ENCODE results near the gene PRSS8. TPM values are rescaled to one million over a fixed set of nuclear protein-coding genes. Genes with fewer than 3 reads are reported as not detected.

PRSS8 gene
- not detected in 3 replicates for total RNA-seq
- long read RNA-seq: 0 reads

- DNase-seq (ENCODE audit: low spot score): no peak
- no peak for TF ChIP-seq CTCF (IDR thresholded peaks at IDR 0.05)
- Mint-ChIP-seq H3K36me3 (ENCODE audit: low read depth) (peaks cover 2% of the 10 kb centered on the region), H3K27me3 (ENCODE audit: low read depth) (no peaks in the 10 kb centered on the region), H3K4me1 (ENCODE audit: low read depth) (peaks cover 12% of the 10 kb centered on the region), H3K27ac (ENCODE audit: unreplicated experiment) (no peak within 1 kb of the TSS), H3K9me3 (ENCODE audit: low read depth) (no peaks in the 10 kb centered on the region), H3K4me3 (ENCODE audit: unreplicated experiment) (no peak within 1 kb of the TSS)
Observed at GRCh38 chr16:31135535-31136286, at the start of gene PRSS8. Gene PRSS8 (minus strand): TSS chr16:31135727. CDS start chr16:31135498, 229 bp downstream.

- H3K36me3 Mint-ChIP-seq (ENCODE audit: low read depth): peaks cover 70% of the 10 kb centered on the region
Observed at GRCh38 chr16:31184888-31185287, 49.4 kb upstream of the PRSS8 start.

GRCh38 chr16:31183432-31184428 is 48.2 kb upstream of the PRSS8 start:
- H3K4me3 Mint-ChIP-seq (ENCODE audit: unreplicated experiment): peak overlapping the region; percentile 96
- peaks cover 51% of the 10 kb centered on the region for H3K4me1 Mint-ChIP-seq (ENCODE audit: low read depth)
- peak; percentile 39 for DNase-seq (ENCODE audit: low spot score)
- peak overlapping the region; percentile 100 for H3K27ac Mint-ChIP-seq (ENCODE audit: unreplicated experiment)
- H3K27me3 Mint-ChIP-seq (ENCODE audit: low read depth): no peaks in the 10 kb centered on the region
- H3K36me3 Mint-ChIP-seq (ENCODE audit: low read depth): peaks cover 59% of the 10 kb centered on the region
- no peak for TF ChIP-seq CTCF (IDR thresholded peaks at IDR 0.05)
- H3K9me3 Mint-ChIP-seq (ENCODE audit: low read depth): no peaks in the 10 kb centered on the region

More at GRCh38 chr16:31184888-31185287, 49.4 kb upstream of the PRSS8 start:
- H3K27ac Mint-ChIP-seq (ENCODE audit: unreplicated experiment): no peak overlapping the region
- no peak for TF ChIP-seq CTCF (IDR thresholded peaks at IDR 0.05)
- H3K9me3 Mint-ChIP-seq (ENCODE audit: low read depth): no peaks in the 10 kb centered on the region
- peaks cover 45% of the 10 kb centered on the region for H3K4me1 Mint-ChIP-seq (ENCODE audit: low read depth)
- no peak overlapping the region for H3K4me3 Mint-ChIP-seq (ENCODE audit: unreplicated experiment)
- H3K27me3 Mint-ChIP-seq (ENCODE audit: low read depth): no peaks in the 10 kb centered on the region
- DNase-seq (ENCODE audit: low spot score): peak; percentile 80

GRCh38 chr16:31182391-31182790 is 46.9 kb upstream of the PRSS8 start:
- Mint-ChIP-seq H3K27me3 (ENCODE audit: low read depth) (no peaks in the 10 kb centered on the region), H3K4me1 (ENCODE audit: low read depth) (peaks cover 53% of the 10 kb centered on the region), H3K4me3 (ENCODE audit: unreplicated experiment) (peak overlapping the region; percentile 96), H3K27ac (ENCODE audit: unreplicated experiment) (peak overlapping the region; percentile 100), H3K9me3 (ENCODE audit: low read depth) (no peaks in the 10 kb centered on the region), H3K36me3 (ENCODE audit: low read depth) (peaks cover 46% of the 10 kb centered on the region)
- peak; percentile 33 for DNase-seq (ENCODE audit: low spot score)
- TF ChIP-seq CTCF (IDR thresholded peaks at IDR 0.05): no peak
